Skeletal muscle tissue (tissue), 4 donors: ENCODE measurements around the gene TPCN1. TPM values are rescaled to one million over a fixed set of nuclear protein-coding genes. Genes with fewer than 3 reads are reported as not detected.

Experiments
- H3K27ac ChIP-seq: one replicate; pipeline ENCODE4 v1.7.0; 2013; ENCODE audit warnings: mild to moderate bottlenecking, low read depth, low read length, inconsistent platforms
- H3K27me3 ChIP-seq, 3 donors: one replicate each; pipeline ENCODE4 v1.7.0; 2013; ENCODE audit warnings: low read length in 3 of 3; ENCODE audit not compliant: control insufficient read depth in 3 of 3, insufficient read depth in 3 of 3
- H3K36me3 ChIP-seq, 3 donors: one replicate each; pipeline ENCODE4 v1.7.0; 2013; ENCODE audit warnings: low read length in 3 of 3; ENCODE audit not compliant: control insufficient read depth in 3 of 3, insufficient read depth in 3 of 3
- H3K4me1 ChIP-seq, 3 donors: one replicate each; pipeline ENCODE4 v1.7.0; 2013; ENCODE audit warnings: low read length in 3 of 3, mild to moderate bottlenecking in 3 of 3; ENCODE audit not compliant: control insufficient read depth in 3 of 3, insufficient read depth in 3 of 3
- H3K4me3 ChIP-seq, 3 donors: one replicate each; pipeline ENCODE4 v1.7.0; 2013; ENCODE audit warnings: low read length in 3 of 3
- H3K9ac ChIP-seq, 3 donors: one replicate each; pipeline ENCODE4 v1.7.0; 2013; ENCODE audit warnings: low read length in 3 of 3, mild to moderate bottlenecking in 3 of 3, moderate library complexity in 2 of 3, low read depth in 1 of 3
- H3K9me3 ChIP-seq, 3 donors: one replicate each; pipeline ENCODE4 v1.7.0; 2013; ENCODE audit warnings: low read length in 3 of 3; ENCODE audit not compliant: control insufficient read depth in 3 of 3
- total RNA-seq: library from RNA; depleted of rRNA; stranded (reverse); fragments of >200 nt; gene quantifications from one replicate; pipeline ENCODE4 v1.2.3, GENCODE V29; 2014
- donor health status: Osteomylitis.

Gene TPCN1
- total RNA-seq, 1 donor from 2014 or later, result 11.0 TPM

DNA sequence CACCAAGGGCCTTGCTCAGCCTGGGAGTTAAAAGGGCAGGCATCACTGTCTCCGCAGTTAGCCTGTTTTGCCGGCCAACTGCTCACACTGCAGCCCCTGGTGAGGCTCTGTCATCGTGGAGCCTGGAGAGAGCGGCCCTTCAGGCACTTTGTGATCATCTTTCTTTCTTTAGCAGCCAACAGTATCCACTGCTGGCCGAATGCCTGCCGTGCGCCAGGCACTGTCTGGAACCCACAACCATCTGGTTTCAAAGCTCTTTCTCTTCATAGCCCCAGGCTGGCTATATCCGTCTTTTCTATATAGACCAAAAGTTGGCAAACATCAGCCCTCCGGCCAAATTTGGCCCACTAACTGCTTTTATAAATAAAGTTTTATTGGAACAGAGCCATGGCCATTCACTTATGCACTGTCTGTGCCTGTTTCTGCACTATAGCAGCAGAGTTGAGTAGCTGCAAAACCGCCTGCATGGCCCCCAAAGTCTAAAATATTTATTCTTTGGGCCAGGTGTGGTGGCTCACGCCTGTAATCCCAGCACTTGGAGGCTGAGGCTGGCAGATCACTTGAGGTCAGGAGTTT, 84.1 kb downstream of the TPCN1 start:
- H3K4me3 ChIP-seq, result no peak overlapping the region
- no peak overlapping the region for H3K27ac ChIP-seq
- H3K36me3 ChIP-seq, result peaks cover 32 to 54% (median 52%) of the 10 kb centered on the region in 3 donors
- peaks cover 0 to 2% (median 0%) of the 10 kb centered on the region in 3 donors for H3K4me1 ChIP-seq
- no peak overlapping the region for H3K9ac ChIP-seq
- H3K9me3 ChIP-seq, result no peaks in the 10 kb centered on the region
- H3K27me3 ChIP-seq, result no peaks in the 10 kb centered on the region

- Histone ChIP-seq H3K9ac (no peak overlapping the region), H3K27ac (no peak overlapping the region), H3K36me3 (peaks cover 32 to 57% (median 56%) of the 10 kb centered on the region in 3 donors), H3K27me3 (no peaks in the 10 kb centered on the region), H3K4me3 (no peak overlapping the region), H3K9me3 (no peaks in the 10 kb centered on the region), H3K4me1 (no peaks in the 10 kb centered on the region)
Measured at GRCh38 chr12:113306382-113306781, 85.1 kb downstream of the TPCN1 start.

GRCh38 chr12:113310489-113310888, 89.2 kb downstream of the TPCN1 start:
- H3K9me3 ChIP-seq, result no peaks in the 10 kb centered on the region
- no peak overlapping the region for H3K9ac ChIP-seq
- no peak overlapping the region for H3K27ac ChIP-seq
- H3K36me3 ChIP-seq, result peaks cover 31 to 49% (median 42%) of the 10 kb centered on the region in 3 donors
- H3K4me3 ChIP-seq, result no peak overlapping the region
- H3K27me3 ChIP-seq, result no peaks in the 10 kb centered on the region
- no peaks in the 10 kb centered on the region for H3K4me1 ChIP-seq

DNA sequence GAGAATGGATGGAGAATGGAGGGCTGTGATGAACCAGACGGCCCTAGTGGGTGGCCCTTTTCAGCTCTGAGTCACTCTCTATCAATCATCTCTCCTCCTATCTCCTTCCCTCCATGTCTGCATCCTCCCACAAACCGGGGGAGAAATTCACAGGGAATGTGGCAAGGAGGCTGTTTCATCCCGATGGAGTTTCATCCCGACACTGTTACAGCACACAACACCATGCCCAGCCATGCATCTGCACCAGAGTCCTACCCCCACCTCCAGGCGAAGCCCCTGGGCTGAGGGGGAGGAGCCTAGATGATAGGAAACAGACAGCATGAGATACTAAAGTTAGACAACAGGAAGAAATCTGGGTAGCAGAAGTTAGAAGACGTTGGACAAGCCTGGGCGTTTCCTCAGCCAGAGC, 92.9 kb downstream of the TPCN1 start:
- H3K36me3 ChIP-seq, result peaks cover 45 to 57% (median 56%) of the 10 kb centered on the region in 3 donors
- no peak overlapping the region for H3K4me3 ChIP-seq

DNA sequence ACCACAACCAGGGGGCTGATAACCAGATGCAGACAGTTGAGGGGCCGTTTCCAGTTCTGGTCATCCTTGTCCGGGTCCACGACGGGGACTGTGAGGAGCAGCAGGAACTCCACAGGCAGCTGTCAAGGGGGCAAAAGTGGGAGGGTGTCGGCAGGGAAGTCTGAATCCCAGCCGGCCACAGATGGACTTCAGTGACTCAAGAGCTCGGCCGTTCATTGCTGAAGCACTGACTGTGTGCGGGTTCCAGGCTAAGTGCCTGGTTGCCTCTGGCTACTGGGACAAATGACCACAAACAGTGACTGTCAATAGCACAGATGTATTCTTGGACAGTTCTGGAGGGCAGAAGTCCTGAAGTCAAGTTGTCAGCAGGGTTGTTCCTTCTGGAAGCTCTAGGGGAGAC, 94.1 kb downstream of the TPCN1 start:
- Histone ChIP-seq H3K36me3 (peaks cover 47 to 61% (median 59%) of the 10 kb centered on the region in 3 donors), H3K27me3 (no peaks in the 10 kb centered on the region)

More for the DNA sequence above, 92.9 kb downstream of the TPCN1 start:
- Histone ChIP-seq H3K27me3 (no peaks in the 10 kb centered on the region), H3K27ac (no peak overlapping the region), H3K9ac (no peak overlapping the region), H3K4me1 (no peaks in the 10 kb centered on the region), H3K9me3 (no peaks in the 10 kb centered on the region)

GRCh38 chr12:113316155-113316554, 94.9 kb downstream of the TPCN1 start:
- H3K9ac ChIP-seq, result no peak overlapping the region
- H3K27ac ChIP-seq, result no peak overlapping the region
- H3K9me3 ChIP-seq, result no peaks in the 10 kb centered on the region
- H3K36me3 ChIP-seq, result peaks cover 54 to 63% (median 62%) of the 10 kb centered on the region in 3 donors
- H3K4me3 ChIP-seq, result no peak overlapping the region
- H3K4me1 ChIP-seq, result no peaks in the 10 kb centered on the region
- H3K27me3 ChIP-seq, result no peaks in the 10 kb centered on the region

More for the DNA sequence above, 94.1 kb downstream of the TPCN1 start:
- H3K27ac ChIP-seq, result no peak overlapping the region
- no peaks in the 10 kb centered on the region for H3K4me1 ChIP-seq
- peak overlapping the region in 1 of 3 donors; percentile 8 for H3K9ac ChIP-seq
- no peak overlapping the region for H3K4me3 ChIP-seq
- H3K9me3 ChIP-seq, result no peaks in the 10 kb centered on the region

DNA sequence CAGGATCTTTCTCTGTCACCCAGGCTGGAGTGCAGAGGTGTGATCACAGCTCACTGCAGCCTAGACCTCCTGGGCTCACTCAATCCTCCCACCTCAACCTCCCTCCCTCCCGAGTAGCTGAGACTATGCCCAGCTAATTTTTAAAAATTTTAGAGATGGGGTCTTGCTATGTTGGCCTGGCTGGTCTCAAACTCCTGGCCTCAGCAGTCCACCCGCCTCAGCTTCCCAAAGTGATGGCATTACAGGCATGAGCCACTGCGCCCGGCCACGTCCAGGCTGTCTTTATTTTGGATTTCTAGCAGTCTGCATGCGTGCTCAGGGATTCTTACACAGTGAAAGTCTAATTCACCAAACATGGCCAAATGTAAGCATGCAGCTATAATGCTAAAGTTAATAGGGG, 95.9 kb downstream of the TPCN1 start:
- no peak overlapping the region for H3K4me3 ChIP-seq
- no peak overlapping the region for H3K9ac ChIP-seq
- no peak overlapping the region for H3K27ac ChIP-seq
- H3K36me3 ChIP-seq, result peaks cover 54 to 68% (median 61%) of the 10 kb centered on the region in 3 donors
- H3K9me3 ChIP-seq, result no peaks in the 10 kb centered on the region
- no peaks in the 10 kb centered on the region for H3K27me3 ChIP-seq
- H3K4me1 ChIP-seq, result no peaks in the 10 kb centered on the region

DNA sequence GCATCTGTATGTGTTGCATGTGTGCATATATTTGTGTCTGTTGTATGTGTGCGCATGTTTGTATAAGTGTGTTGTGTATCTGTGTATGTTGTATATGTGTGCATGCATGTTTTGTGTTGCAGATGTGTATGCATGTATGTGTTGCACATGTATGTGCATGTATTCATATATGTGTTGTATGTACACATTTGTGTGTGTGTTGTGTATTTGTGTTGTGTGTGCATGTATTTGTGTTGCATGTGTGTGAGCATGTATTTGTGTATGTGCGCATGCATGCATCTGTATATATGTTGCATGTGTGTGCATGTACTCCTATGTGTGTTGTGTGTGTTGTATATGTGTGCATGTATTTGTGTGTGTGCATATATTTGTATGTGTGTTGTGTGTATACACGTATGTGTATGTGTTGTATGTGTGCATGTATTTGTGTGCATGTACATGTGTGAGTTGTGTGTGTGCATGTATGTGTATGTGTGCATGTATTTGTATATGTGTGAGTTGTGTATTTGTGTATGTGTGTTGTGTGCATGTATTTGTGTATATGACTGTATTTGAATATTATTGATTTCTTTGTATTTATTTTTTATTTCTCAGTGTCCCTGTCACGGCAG, 96.9 kb downstream of the TPCN1 start:
- no peaks in the 10 kb centered on the region for H3K4me1 ChIP-seq
- peaks cover 52 to 75% (median 58%) of the 10 kb centered on the region in 3 donors for H3K36me3 ChIP-seq
- H3K27me3 ChIP-seq, result no peaks in the 10 kb centered on the region
- H3K9me3 ChIP-seq, result no peaks in the 10 kb centered on the region
- no peak overlapping the region for H3K4me3 ChIP-seq
- no peak overlapping the region for H3K27ac ChIP-seq
- no peak overlapping the region for H3K9ac ChIP-seq

GRCh38 chr12:113318900-113319628, 97.8 kb downstream of the TPCN1 start:
- Histone ChIP-seq H3K36me3 (peaks cover 50 to 74% (median 56%) of the 10 kb centered on the region in 3 donors), H3K27ac (no peak overlapping the region), H3K9me3 (no peaks in the 10 kb centered on the region), H3K27me3 (no peaks in the 10 kb centered on the region), H3K9ac (no peak overlapping the region), H3K4me3 (no peak overlapping the region), H3K4me1 (no peaks in the 10 kb centered on the region)

GRCh38 chr12:113320401-113320800, 99.1 kb downstream of the TPCN1 start:
- H3K9me3 ChIP-seq, result no peaks in the 10 kb centered on the region
- no peaks in the 10 kb centered on the region for H3K4me1 ChIP-seq
- H3K27ac ChIP-seq, result no peak overlapping the region
- no peak overlapping the region for H3K9ac ChIP-seq
- no peak overlapping the region for H3K4me3 ChIP-seq
- no peaks in the 10 kb centered on the region for H3K27me3 ChIP-seq
- H3K36me3 ChIP-seq, result peaks cover 43 to 62% (median 48%) of the 10 kb centered on the region in 3 donors
